GM12874 (cell line): ENCODE results near the gene CELF5.

Experiments
- TF ChIP-seq, protein P1 (sequence below): IDR thresholded peaks from 2 replicates; pipeline ENCODE4 v1.5.1; 2011; ENCODE audit warnings: low read depth, mild to moderate bottlenecking, control low read depth, low read length, moderate library complexity; ENCODE audit not compliant: insufficient read depth

The CELF5 gene

DNA sequence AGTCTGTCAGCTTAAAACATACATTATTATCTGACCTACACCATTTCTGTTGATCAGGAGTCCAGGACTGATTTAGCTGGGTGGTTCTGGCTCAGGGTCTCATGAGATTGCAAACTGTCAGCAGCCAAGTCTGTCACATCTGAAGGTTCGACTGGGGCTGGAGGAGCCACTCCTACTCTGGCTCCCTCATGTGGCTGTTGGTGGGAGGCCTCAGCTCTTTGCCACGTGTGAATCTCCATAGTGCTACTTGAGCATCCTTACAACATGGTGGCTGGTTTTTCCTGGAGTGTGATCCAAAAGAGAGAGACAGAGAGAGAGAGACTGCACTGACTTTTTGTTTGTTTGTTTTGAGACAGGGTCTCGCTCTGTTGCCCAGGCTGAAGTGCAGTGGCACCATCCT lies 78.3 kb downstream of the CELF5 start:
- TF ChIP-seq, protein P1, sequence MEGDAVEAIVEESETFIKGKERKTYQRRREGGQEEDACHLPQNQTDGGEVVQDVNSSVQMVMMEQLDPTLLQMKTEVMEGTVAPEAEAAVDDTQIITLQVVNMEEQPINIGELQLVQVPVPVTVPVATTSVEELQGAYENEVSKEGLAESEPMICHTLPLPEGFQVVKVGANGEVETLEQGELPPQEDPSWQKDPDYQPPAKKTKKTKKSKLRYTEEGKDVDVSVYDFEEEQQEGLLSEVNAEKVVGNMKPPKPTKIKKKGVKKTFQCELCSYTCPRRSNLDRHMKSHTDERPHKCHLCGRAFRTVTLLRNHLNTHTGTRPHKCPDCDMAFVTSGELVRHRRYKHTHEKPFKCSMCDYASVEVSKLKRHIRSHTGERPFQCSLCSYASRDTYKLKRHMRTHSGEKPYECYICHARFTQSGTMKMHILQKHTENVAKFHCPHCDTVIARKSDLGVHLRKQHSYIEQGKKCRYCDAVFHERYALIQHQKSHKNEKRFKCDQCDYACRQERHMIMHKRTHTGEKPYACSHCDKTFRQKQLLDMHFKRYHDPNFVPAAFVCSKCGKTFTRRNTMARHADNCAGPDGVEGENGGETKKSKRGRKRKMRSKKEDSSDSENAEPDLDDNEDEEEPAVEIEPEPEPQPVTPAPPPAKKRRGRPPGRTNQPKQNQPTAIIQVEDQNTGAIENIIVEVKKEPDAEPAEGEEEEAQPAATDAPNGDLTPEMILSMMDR = no peak

DNA sequence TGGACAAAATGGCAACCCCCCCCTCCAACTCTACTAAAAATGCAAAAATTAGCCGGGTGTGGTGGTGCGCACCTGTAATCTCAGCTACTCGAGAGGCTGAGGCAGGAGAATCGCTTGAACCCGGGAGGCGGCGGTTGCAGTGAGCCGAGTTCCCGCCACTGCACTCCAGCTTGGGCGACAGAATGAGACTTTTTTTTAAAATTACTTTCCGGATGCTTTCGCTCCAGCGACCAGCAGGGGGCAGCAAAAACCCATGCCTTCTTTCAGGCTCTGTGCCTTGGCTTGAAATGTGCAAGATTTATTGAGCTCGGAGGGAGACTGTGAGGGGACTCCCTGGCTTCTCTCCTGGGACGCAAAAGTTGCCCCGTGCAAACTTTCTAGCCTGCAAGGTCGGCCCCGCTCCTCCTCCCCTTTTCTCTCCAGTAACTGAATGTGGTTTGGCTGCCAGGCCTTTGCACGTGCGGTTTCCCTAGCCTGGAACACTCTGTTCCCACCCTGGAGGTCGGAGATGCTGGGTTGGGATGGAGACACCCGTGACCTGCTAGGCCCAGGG lies 80.5 kb downstream of the CELF5 start:
- TF ChIP-seq, protein P1 = peak; percentile 82

DNA sequence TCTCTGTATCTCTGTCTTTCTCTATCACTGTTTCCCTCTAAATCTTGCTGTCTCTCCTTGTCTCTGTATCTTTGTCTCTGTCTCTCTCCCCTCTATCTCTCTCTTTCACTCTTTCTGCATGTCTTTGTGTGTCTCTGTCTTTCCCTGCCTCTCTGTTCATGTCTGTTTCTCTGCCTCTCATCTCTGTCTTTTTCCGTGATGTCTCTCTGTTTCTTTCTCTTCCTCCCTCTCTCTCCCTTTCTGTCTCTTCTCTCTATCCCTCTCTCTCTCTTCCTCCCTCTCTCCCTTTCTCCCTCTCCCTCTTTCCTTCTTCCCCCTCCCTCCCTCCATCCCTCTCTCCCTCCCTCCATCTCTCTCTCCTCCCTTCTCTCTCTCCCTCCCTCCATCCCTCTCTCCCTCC lies 85.3 kb downstream of the CELF5 start:
- TF ChIP-seq, protein P1 = no peak

DNA sequence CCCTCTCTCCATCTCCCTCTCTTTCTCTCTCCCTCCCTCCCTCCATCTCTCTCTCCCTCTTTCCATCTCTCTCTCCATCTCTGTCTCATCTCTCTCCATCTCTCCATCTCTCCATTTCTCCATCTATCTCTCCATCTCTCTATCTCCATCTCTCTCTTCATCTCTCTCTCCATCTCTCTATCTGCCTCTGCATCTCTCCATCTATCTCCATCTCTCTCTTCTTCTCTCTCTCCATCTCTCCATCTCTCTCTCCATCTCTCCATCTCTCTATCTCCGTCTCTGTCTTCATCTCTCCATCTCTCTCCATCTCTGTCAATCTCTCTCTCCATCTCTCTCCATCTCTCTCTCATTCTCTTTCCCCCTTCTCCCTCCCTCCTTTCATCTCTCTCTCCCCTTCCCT lies 85.8 kb downstream of the CELF5 start:
- TF ChIP-seq, protein P1 = no peak

GRCh38 chr19:3310711-3311110 lies 86.2 kb downstream of the CELF5 start:
- TF ChIP-seq, protein P1 = no peak

- TF ChIP-seq, protein P1 = no peak
Measured at GRCh38 chr19:3313199-3313575, 88.7 kb downstream of the CELF5 start.

GRCh38 chr19:3314962-3315675 lies 90.7 kb downstream of the CELF5 start:
- TF ChIP-seq, protein P1 = no peak
